Kidney (tissue), 14 donors: ENCODE measurements around the gene SMAP1. TPM values are rescaled to one million over a fixed set of nuclear protein-coding genes. Genes with fewer than 3 reads are reported as not detected.

Source experiments
- DNase-seq, 5 donors: peaks; one replicate each; pipeline ENCODE4 v3.0.0-alpha.2; 2013 to 2020
- FAIRE-seq: peaks from 2 replicates; lab custom pipeline; 2012; peaks lifted over from hg19 to GRCh38; lab: Jason Lieb, UNC
- H3K27ac ChIP-seq, 2 donors: one replicate each; pipeline ENCODE4 v1.7.0; 2013; ENCODE audit warnings: low read depth in 2 of 2, low read length in 2 of 2, inconsistent platforms in 1 of 2
- H3K27me3 ChIP-seq: one replicate; pipeline ENCODE4 v1.7.1; 2013; ENCODE audit warnings: low read length, inconsistent platforms; ENCODE audit not compliant: control insufficient read depth, insufficient read depth
- H3K36me3 ChIP-seq, 3 donors: one replicate each; pipeline versions ENCODE4 v1.7.0 to v1.7.1; 2013; ENCODE audit warnings: low read length in 3 of 3, control low read depth in 1 of 3, inconsistent platforms in 1 of 3; ENCODE audit not compliant: insufficient read depth in 3 of 3, control insufficient read depth in 2 of 3
- H3K4me1 ChIP-seq, 3 donors: one replicate each; pipeline versions ENCODE4 v1.7.0 to v1.7.1; 2013; ENCODE audit warnings: low read length in 3 of 3, inconsistent platforms in 1 of 3, low read depth in 1 of 3; ENCODE audit not compliant: control insufficient read depth in 2 of 3, insufficient read depth in 2 of 3
- H3K4me3 ChIP-seq, 3 donors: one replicate each; pipeline versions ENCODE4 v1.7.0 to v1.8.1; 2013; ENCODE audit warnings: low read length in 3 of 3, control low read depth in 1 of 3, inconsistent platforms in 1 of 3
- H3K9ac ChIP-seq, 3 donors: one replicate each; pipeline versions ENCODE4 v1.7.0 to v1.7.1; 2013; ENCODE audit warnings: low read length in 3 of 3, control low read depth in 1 of 3, inconsistent platforms in 1 of 3
- H3K9me3 ChIP-seq, 3 donors: one replicate each; pipeline versions ENCODE4 v1.7.0 to v1.7.1; 2013; ENCODE audit warnings: low read length in 3 of 3, control low read depth in 1 of 3, inconsistent platforms in 1 of 3; ENCODE audit not compliant: control insufficient read depth in 2 of 3, insufficient read depth in 1 of 3
- CTCF ChIP-seq: IDR thresholded peaks from 3 replicates; pipeline ENCODE4 v1.5.1; 2012; ENCODE audit warnings: mild to moderate bottlenecking, moderate library complexity, borderline replicate concordance; ENCODE audit not compliant: insufficient read depth; ENCODE audit errors: extremely low read depth
- intact Hi-C: fragments of 100-400 bp; cut with DNase I; formaldehyde crosslinking; loops from one replicate; pipeline ENCODE4 v1.11.1; 2022
- polyA plus RNA-seq: library from polyadenylated mRNA; stranded (reverse); fragments of 350-450 nt; fragmentation: Illumina TruSeq; extraction: RNeasy Lipid Tissue Mini Kit (QIAGEN cat#74804); gene quantifications from one replicate; pipeline ENCODE4 v1.2.3, GENCODE V29; 2014; ENCODE audit warnings: low read depth, low replicate concordance; ENCODE audit not compliant: insufficient read depth
- total RNA-seq: library from RNA; stranded (reverse); fragmentation: NEBNext Ultra II Directional; extraction: Animal tissue kit (Norgen Biotek cat#: 25700); gene quantifications from one replicate; pipeline ENCODE4 v1.2.1, GENCODE V29; 2021
- donor health status: control.
- donor health status: control.
- donor health status: control.
- donor health status: control.
- donor health status: control.
- donor health status: DM: yes; HTN: yes; CAD: no.
- donor health status: Normal renal cell carcinoma (clear cell type).

The SMAP1 gene
- total and polyA plus RNA-seq, 2 donors from 2014 or later, result 17.7 to 19.4 TPM

GRCh38 chr6:70680396-70680795 is 12.7 kb downstream of the SMAP1 start:
- intact Hi-C loops, result no loop called here
- Histone ChIP-seq H3K27ac (no peak overlapping the region), H3K4me3 (no peak overlapping the region), H3K9ac (no peak overlapping the region), H3K36me3 (no peaks in the 10 kb centered on the region), H3K9me3 (no peaks in the 10 kb centered on the region), H3K27me3 (no peaks in the 10 kb centered on the region), H3K4me1 (peaks cover 0 to 3% (median 0%) of the 10 kb centered on the region in 3 donors)
- no peak for TF ChIP-seq CTCF
- DNase-seq (no peak), FAIRE-seq (no peak)

- intact Hi-C loops, result no loop called here
- H3K27ac ChIP-seq, result no peak overlapping the region
Observed at GRCh38 chr6:70684794-70685493, 17.3 kb downstream of the SMAP1 start.

GRCh38 chr6:70685494-70686180 is 18.0 kb downstream of the SMAP1 start:
- intact Hi-C loops, result no loop called here

More at GRCh38 chr6:70684794-70685493, 17.3 kb downstream of the SMAP1 start:
- Histone ChIP-seq H3K9ac (no peak overlapping the region), H3K4me3 (no peak overlapping the region), H3K9me3 (no peaks in the 10 kb centered on the region), H3K36me3 (no peaks in the 10 kb centered on the region), H3K27me3 (no peaks in the 10 kb centered on the region), H3K4me1 (peaks cover 0 to 7% (median 0%) of the 10 kb centered on the region in 3 donors)
- FAIRE-seq (no peak), DNase-seq (peak in 1 of 5 donors; percentile 26)
- TF ChIP-seq CTCF, result no peak

More at GRCh38 chr6:70685494-70686180, 18.0 kb downstream of the SMAP1 start:
- Histone ChIP-seq H3K4me3 (no peak overlapping the region), H3K9ac (no peak overlapping the region), H3K36me3 (no peaks in the 10 kb centered on the region), H3K27ac (no peak overlapping the region), H3K9me3 (no peaks in the 10 kb centered on the region), H3K4me1 (peaks cover 0 to 7% (median 0%) of the 10 kb centered on the region in 3 donors), H3K27me3 (no peaks in the 10 kb centered on the region)
- TF ChIP-seq CTCF, result no peak
- no peak for DNase-seq
- FAIRE-seq, result no peak
